Thyroid gland (tissue), 4 donors: ENCODE results near the gene TKFC. TPM values are rescaled to one million over a fixed set of nuclear protein-coding genes. Genes with fewer than 3 reads are reported as not detected.

ENCODE experiments used
- DNase-seq, 2 donors: peaks; one replicate each; pipeline ENCODE4 v3.0.0-alpha.2; 2019
- H3K27ac ChIP-seq, 3 donors: fragments of 200-600 bp; sonication (generic); 1 replicate in 2 of 3; 2 replicates in 1 of 3; pipeline ENCODE4 v1.5.1; 2016 to 2019; ENCODE audit warnings: mild to moderate bottlenecking in 1 of 3, moderate library complexity in 1 of 3
- H3K27me3 ChIP-seq: fragments of 200-600 bp; sonication (generic); one replicate; pipeline ENCODE4 v1.5.1; 2019
- H3K36me3 ChIP-seq, 2 donors: fragments of 200-600 bp; sonication (generic); one replicate each; pipeline ENCODE4 v1.5.1; 2016 to 2019
- H3K4me1 ChIP-seq, 2 donors: fragments of 200-600 bp; sonication (generic); one replicate each; pipeline ENCODE4 v1.5.1; 2017 to 2019
- H3K4me3 ChIP-seq, 3 donors: fragments of 200-600 bp; sonication (generic); replicated peaks in 1 of 3; 1 replicate in 2 of 3; 2 replicates in 1 of 3; pipeline ENCODE4 v1.5.1; 2016; ENCODE audit warnings: mild to moderate bottlenecking in 1 of 3
- H3K9me3 ChIP-seq: fragments of 200-600 bp; sonication (generic); one replicate; pipeline ENCODE4 v1.5.1; 2017
- POLR2A ChIP-seq, 2 donors: fragments of 450-650 bp; IDR thresholded peaks; one replicate each; pipeline ENCODE4 v1.6.1; 2017; ENCODE audit warnings: antibody characterized with exemption in 2 of 2, mild to moderate bottlenecking in 2 of 2, moderate library complexity in 1 of 2
- WGBS, 2 donors: methylation state at CpG; one replicate each; pipeline ENCODE4 v1.1.5; 2017; 5-methylcytosine and 5-hydroxymethylcytosine counted together
- intact Hi-C: fragments of 100-400 bp; cut with DNase I; formaldehyde crosslinking; loops from one replicate; pipeline ENCODE4 v1.15.1; 2023
- total RNA-seq, 4 donors: library from RNA; depleted of rRNA; stranded (reverse); fragments of >200 nt; gene quantifications; one replicate each; pipeline ENCODE4 v1.2.3, GENCODE V29; 2016
- TF ChIP-seq, protein P1 (sequence below), 6 experiments: fragments of 200-600 bp in 3 of 6; fragments of 450-650 bp in 3 of 6; sonication (generic) in 3 of 6; IDR thresholded peaks; one replicate each; pipeline ENCODE4 v1.5.1; 2016 to 2019; ENCODE audit warnings: antibody characterized with exemption in 6 of 6, mild to moderate bottlenecking in 2 of 6, inconsistent platforms in 1 of 6, moderate library complexity in 1 of 6

The TKFC gene
- total RNA-seq, 4 donors from 2014 or later, result 27.0 to 62.8 (median 43.6) TPM

- intact Hi-C loops, result no loop called here
- no peak for TF ChIP-seq POLR2A (IDR thresholded peaks at IDR 0.05)
- TF ChIP-seq, protein P1, sequence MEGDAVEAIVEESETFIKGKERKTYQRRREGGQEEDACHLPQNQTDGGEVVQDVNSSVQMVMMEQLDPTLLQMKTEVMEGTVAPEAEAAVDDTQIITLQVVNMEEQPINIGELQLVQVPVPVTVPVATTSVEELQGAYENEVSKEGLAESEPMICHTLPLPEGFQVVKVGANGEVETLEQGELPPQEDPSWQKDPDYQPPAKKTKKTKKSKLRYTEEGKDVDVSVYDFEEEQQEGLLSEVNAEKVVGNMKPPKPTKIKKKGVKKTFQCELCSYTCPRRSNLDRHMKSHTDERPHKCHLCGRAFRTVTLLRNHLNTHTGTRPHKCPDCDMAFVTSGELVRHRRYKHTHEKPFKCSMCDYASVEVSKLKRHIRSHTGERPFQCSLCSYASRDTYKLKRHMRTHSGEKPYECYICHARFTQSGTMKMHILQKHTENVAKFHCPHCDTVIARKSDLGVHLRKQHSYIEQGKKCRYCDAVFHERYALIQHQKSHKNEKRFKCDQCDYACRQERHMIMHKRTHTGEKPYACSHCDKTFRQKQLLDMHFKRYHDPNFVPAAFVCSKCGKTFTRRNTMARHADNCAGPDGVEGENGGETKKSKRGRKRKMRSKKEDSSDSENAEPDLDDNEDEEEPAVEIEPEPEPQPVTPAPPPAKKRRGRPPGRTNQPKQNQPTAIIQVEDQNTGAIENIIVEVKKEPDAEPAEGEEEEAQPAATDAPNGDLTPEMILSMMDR (IDR thresholded peaks at IDR 0.05), result no peak
- WGBS, 2 donors, result 94 to 96% methylated on average over 2 of the region's 2 CpGs
Observed at GRCh38 chr11:61292356-61292755, 40.7 kb upstream of the TKFC start.

GRCh38 chr11:61293867-61294716 lies 38.9 kb upstream of the TKFC start:
- H3K9me3 ChIP-seq, result no peaks in the 10 kb centered on the region
- H3K36me3 ChIP-seq, result peaks cover 0 to 13% of the 10 kb centered on the region in 2 donors
- peak overlapping the region; percentile 21 to 63 (median 50) for H3K4me3 ChIP-seq
- H3K4me1 ChIP-seq, result peaks cover 8 to 25% of the 10 kb centered on the region in 2 donors
- intact Hi-C loops, result no loop called here
- DNase-seq, result peak; percentile 61 to 69
- 4 to 9% methylated on average over 10 to 26 of the region's 60 CpGs for WGBS, 2 donors
- no peaks in the 10 kb centered on the region for H3K27me3 ChIP-seq
- TF ChIP-seq, protein P1 (IDR thresholded peaks at IDR 0.05), result peak in 1 of 6 experiments; percentile 5
- no peak for TF ChIP-seq POLR2A (IDR thresholded peaks at IDR 0.05)
- H3K27ac ChIP-seq, result no peak overlapping the region

More at GRCh38 chr11:61292356-61292755, 40.7 kb upstream of the TKFC start:
- H3K27ac ChIP-seq, result no peak overlapping the region
- H3K27me3 ChIP-seq, result no peaks in the 10 kb centered on the region
- H3K4me1 ChIP-seq, result peaks cover 8 to 25% of the 10 kb centered on the region in 2 donors
- H3K9me3 ChIP-seq, result no peaks in the 10 kb centered on the region
- no peak overlapping the region for H3K4me3 ChIP-seq
- H3K36me3 ChIP-seq, result no peaks in the 10 kb centered on the region
- no peak for DNase-seq

DNA sequence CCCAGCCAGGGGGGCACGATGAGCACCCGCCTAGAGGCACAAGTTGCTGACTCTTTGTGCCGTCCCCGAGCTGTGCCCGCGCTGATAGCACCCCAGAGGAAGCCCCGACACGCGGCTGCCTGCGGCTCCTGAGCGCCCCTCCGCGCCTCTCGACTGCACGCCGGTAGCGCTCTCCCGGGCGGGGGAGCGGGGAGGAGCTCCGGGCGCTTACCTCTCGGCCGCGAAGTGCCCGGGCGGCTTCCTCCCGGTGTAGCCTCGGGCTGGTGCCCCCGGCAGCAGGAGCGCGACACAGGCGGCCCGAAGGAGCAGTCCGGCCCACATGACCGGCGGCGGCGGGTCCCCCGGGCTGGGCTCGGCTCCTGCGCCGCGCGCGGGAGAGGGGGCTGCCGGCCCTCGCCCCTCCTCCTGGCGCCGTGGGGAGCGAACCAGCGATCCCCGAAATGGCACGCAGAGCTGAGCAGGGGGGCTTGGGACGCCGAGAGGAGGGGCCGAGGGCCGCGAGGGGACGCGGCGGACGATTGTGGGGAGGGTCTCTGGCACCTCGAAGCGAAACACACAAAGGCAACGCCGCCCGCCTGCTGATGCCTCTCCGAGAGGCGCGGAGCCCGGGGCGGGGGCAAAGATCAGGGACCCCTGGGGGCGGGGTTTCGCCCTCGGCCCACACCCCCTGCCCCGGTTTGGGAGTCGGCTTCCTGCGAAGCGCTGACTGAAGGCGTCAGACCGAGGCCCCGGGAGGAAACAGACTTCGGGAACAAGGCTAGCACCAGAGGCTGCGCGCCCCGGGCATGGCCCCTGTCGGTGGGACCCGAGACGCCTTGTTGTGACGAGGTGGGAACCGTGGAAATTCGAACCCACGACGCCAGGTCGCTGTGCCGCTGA lies 38.1 kb upstream of the TKFC start, which contains the start of gene VWCE:
TSS of gene VWCE (minus strand) at position 600 of the 879 bp plus-strand sequence. CDS start at position 321, 279 bp downstream.
- Histone ChIP-seq H3K4me3 (peak within 1 kb of the TSS; percentile 21 to 63 (median 50)), H3K9me3 (no peaks in the 10 kb centered on the region), H3K27ac (peak within 1 kb of the TSS in 2 of 3 donors; percentile 23 to 24), H3K4me1 (peaks cover 8 to 25% of the 10 kb centered on the region in 2 donors), H3K27me3 (no peaks in the 10 kb centered on the region), H3K36me3 (peaks cover 6 to 21% of the 10 kb centered on the region in 2 donors)
- no peak for TF ChIP-seq POLR2A (IDR thresholded peaks at IDR 0.05)
- TF ChIP-seq, protein P1 (IDR thresholded peaks at IDR 0.05), result peak in 3 of 6 experiments; percentile 32 to 56 (median 51)
- WGBS, 2 donors, result 0 to 2% methylated on average over 10 to 46 of the region's 97 CpGs
- peak; percentile 81 to 84 for DNase-seq
- intact Hi-C loops, result no loop called here

DNA sequence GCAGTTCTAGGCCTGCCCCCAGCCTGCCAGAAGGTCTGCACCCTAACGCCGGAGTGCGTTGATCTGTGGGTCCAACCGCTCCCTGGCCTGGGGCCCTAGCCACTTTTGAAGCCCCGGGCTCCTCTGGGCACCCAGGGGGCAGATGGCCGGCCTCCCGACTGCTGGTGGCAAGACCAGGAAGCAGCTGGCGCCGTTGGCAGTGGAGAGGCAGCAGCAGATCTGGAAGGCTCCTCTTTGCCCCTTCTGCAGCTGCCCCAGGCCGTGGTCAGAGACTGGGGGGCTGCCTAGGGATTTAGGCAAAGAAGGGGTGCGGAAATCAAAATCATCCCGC lies 37.5 kb upstream of the TKFC start:
- Histone ChIP-seq H3K9me3 (no peaks in the 10 kb centered on the region), H3K4me3 (peak overlapping the region in 1 of 3 donors; percentile 63), H3K36me3 (peaks cover 12 to 27% of the 10 kb centered on the region in 2 donors), H3K4me1 (peaks cover 8 to 25% of the 10 kb centered on the region in 2 donors), H3K27ac (peak overlapping the region in 1 of 3 donors; percentile 23), H3K27me3 (no peaks in the 10 kb centered on the region)
- intact Hi-C loops, result no loop called here
- 49 to 63% methylated on average over 9 to 11 of the region's 12 CpGs for whole genome bisulfite sequencing, 2 donors
- peak; percentile 17 to 18 for DNase-seq
- TF ChIP-seq, protein P1 (IDR thresholded peaks at IDR 0.05), result no peak
- TF ChIP-seq POLR2A (IDR thresholded peaks at IDR 0.05), result no peak
